ENCODE results near the gene MDFI.

GRCh38 chr6:41643899-41644269 is 5.6 kb downstream of the MDFI start:
- TF ChIP-seq CTCF (IDR thresholded peaks at IDR 0.05) (no peak), EZH2phosphoT487 (IDR thresholded peaks at IDR 0.05) (no peak), EZH2 (IDR thresholded peaks at IDR 0.05) (no peak)

Measured in neural progenitor cell (in vitro differentiated cells).